HT-29 (cell line): ENCODE measurements around the gene OR13H1. TPM values are rescaled to one million over a fixed set of nuclear protein-coding genes. Genes with fewer than 3 reads are reported as not detected.
"Not testable (repeated sequence)": the region's sequence is repeated elsewhere in the genome, so short reads cannot be mapped to it uniquely, and the experiment has no call there.

ENCODE experiments used
- DNase-seq: peaks from one replicate; pipeline ENCODE4 v3.0.0-alpha.2; 2015; ENCODE audit warnings: low spot score
- total RNA-seq: library from RNA; depleted of rRNA; stranded (reverse); fragments of >200 nt; shearing (Covaris generic); gene quantifications from 2 replicates; pipeline ENCODE4 v1.2.3, GENCODE V29; 2014; rRNA removed

The OR13H1 gene, protein sequence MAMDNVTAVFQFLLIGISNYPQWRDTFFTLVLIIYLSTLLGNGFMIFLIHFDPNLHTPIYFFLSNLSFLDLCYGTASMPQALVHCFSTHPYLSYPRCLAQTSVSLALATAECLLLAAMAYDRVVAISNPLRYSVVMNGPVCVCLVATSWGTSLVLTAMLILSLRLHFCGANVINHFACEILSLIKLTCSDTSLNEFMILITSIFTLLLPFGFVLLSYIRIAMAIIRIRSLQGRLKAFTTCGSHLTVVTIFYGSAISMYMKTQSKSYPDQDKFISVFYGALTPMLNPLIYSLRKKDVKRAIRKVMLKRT
- total RNA-seq, result not detected in 2 replicates

DNA sequence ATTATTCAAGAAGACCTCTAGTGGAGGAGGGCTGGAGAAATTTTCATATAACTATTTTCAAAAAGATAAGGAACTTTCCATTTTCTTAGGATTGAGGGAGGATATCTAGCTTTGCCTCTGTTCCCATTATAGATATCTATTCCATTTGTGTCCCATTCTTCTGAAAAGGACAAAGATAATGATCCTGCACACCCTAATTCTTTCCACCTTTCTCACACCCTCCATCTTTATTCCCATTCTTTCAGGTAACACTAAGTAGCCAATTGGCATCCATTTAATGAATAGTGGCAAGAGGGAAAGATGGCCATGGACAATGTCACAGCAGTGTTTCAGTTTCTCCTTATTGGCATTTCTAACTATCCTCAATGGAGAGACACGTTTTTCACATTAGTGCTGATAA lies at the start of gene OR13H1:
Gene OR13H1, plus strand, starts transcription at position 301 of the 400 bp plus-strand sequence. Its CDS starts 0 bp downstream, at position 301.
- DNase-seq, result no peak

- DNase-seq, result peak; percentile 89
These were observed 42.3 kb upstream of the OR13H1 start for GRCh38 chrX:131501556-131501955.

DNA sequence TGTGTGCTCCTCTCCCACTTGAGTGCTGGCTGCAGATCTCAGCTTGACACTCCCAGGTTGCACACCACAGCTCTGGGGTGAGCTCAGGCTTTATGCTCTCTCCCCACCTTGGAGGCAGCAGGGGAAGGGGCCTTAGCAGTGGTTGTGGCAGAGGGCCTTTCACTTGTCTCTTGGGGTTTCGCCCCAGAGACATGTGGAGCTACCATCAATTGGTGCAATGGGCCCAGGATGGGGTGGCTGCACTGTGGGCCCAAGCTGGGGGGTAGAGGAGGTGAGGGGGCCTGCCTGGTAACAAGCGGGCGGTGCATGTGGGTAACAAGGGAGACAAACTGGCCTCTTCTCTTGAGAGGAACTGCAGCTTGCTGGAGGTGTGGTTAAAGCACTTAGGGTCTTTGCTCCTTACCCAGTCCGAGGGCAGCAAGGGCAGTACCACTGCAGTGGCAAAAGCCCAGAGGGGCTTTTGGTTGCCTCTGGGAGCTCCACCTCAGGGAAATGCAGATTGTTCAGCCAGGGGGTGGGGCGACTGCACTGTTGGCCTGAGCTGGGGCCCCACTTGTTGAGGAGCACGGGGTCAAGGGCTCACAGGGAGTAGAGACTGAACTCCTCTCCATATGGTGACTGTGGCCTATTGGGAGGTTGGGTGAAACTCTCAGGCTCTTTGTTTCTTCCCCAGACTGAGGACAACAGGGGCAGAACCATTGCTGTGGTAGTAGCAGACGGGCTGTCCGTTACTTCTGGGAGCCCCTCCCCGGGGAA lies 30.5 kb upstream of the OR13H1 start:
- no peak for DNase-seq

DNA sequence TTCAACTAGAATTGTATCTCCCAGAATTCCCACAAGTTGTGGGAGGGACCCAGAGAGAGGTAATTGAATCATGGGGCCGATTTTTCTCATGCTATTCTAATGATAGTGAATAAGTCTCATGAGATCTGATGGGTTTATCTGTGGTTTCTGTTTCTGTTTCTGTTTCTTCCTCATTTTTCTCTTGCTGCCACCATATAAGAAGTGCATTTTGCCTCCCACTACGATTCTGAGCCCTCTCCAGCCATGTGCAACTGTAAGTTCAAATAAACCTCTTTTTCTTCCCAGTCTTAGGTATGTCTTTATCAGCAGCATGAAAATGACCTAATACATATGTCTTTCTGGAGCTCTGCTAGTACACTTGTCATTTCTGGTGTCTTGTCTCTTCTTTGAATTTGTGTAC lies 22.1 kb upstream of the OR13H1 start:
- no peak for DNase-seq

DNA sequence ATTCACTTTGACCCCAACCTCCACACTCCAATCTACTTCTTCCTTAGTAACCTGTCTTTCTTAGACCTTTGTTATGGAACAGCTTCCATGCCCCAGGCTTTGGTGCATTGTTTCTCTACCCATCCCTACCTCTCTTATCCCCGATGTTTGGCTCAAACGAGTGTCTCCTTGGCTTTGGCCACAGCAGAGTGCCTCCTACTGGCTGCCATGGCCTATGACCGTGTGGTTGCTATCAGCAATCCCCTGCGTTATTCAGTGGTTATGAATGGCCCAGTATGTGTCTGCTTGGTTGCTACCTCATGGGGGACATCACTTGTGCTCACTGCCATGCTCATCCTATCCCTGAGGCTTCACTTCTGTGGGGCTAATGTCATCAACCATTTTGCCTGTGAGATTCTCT lies 344 bp downstream of the OR13H1 start:
- DNase-seq, result no peak

DNA sequence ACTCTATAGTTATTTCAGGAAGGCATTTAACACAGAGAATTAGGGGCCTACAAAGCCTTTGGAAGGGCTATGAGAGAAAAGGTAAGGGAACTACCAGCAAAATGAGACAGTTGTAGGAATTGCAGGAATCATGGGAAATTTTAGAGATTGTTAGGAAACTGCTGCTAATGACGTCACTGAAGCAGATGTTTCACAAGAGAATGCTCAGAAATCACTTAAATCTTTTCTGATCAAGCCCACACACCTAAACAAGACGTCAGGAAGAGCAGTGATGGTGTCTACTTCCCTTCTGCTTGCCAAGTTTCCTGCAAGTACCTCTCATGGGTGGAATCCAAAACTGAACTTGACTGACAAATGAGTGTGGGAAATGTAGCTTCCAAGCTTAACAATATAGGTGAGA lies 5.1 kb downstream of the OR13H1 start:
- DNase-seq, result no peak

- not testable (repeated sequence) for DNase-seq
These were observed 8.6 kb downstream of the OR13H1 start for GRCh38 chrX:131552453-131552852.

DNA sequence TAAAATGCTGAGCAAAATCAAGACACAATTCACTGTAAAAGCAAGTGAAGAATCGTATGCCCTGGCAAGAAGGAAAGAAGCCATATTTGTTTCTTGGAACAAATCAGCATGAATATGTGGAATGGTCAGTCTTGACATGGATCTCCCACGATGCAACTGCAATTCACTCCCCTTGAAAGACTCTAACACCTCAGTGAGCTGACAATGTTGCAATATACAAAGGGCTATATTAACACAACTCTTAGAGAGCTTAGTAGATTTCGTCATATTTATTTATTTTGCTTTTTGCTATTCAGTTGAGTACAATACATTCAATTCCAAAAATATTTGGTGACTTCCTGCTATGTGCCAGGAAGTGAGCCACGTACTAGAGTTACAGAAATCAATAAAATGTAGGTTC lies 14.7 kb downstream of the OR13H1 start:
- DNase-seq, result no peak

GRCh38 chrX:131564553-131565229 lies 20.8 kb downstream of the OR13H1 start:
- DNase-seq, result no peak

DNA sequence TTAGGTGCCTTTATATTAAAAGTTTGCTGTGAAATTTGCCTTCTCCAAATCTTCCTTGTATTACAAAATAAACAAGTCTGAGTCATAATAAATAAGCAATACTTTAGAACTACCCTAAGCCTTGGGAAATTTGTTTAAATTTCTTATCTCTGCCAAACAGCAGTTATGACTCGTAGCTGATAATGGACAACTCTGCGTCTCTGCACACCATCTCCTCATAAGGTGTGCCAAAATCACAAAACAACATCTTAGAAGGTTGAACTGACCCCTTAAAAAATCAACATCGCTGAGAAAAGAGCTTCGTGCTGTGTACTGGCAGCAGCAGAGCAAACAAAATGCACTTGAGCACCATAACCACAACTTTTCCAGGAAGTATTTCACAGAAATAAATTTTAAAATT lies 22.0 kb downstream of the OR13H1 start:
- no peak for DNase-seq

DNA sequence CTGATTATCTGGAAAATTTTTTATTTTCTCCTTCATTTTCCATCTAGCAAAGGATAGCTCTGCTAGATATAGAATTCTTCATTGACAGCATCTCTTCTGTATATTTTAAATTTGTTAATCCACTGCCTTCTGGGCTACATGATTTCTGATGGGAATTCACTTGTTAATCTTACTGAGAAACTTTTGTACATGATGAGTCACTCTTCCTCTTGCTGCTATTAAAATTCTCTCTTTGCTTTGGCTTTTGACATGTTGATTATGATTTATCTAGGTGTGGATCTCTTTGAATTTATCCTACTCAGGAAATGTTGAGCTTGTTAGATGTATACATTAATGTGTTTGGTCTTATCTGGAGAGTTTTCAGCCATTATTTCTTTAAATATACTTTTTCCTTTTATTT lies 27.5 kb downstream of the OR13H1 start:
- DNase-seq, result peak; percentile 54

DNA sequence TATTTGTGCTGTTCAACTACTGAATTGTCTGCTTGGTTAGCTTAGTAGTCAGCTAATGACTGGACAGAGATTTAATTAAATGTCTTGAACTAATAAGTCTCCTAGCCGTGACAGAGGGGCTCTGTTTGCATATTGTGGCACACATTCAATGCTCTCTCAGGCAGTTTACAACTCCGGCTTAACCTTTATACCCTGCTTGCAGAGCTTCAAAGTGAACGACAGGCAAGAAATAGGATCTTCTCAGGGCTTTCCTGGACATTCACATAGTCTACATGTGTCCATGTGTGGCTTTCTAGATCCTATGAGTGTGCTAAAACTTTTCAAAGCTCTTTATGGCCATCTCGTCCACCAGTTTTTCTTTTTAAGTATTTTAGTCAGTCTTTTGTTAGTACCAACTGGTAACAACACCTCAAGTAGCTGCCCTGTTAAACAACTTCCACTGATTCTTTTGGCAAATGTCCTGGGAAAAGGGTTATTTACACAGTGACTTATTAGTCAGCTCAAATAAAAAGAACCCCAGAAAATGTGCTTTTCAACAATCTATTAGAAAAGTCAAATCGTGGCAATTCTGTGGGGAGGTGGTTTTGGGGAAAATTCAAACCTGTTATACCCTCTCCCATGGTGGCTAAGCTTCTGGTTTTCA lies 28.6 kb downstream of the OR13H1 start:
- peak; percentile 65 for DNase-seq

GRCh38 chrX:131577413-131577812 lies 33.5 kb downstream of the OR13H1 start:
- DNase-seq, result no peak

DNA sequence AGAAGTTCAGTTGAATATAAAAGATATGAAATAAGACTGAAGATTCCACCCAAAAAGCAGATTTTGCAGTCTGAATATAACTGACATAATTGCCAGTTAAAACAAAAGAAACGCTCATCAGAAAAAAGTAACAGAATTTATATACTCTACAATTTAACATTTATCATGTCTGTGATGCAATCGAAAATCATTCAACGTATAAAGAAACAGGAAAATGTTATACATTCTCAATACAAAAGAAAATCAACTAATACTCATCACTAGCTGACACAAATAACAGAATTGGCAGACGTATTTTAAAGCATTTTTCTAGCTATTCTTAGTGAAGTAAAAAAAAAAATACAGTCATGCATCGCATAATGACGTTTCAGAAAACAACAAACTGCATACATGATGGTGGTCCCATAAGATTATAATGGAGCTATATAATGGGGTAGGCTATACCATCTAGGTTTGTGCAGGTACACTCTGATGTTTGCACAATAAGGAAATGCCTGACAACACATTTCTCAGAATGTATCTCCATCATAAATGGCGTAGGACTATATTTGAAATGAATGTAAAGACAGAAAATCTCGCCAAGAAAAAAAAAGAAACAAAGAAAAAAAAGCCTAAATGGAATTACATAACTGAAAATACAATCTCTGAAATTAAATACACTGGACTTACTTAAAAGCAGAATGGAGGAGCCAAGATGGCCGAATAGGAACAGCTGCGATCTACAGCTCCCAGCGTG lies 34.3 kb downstream of the OR13H1 start:
- no peak for DNase-seq

DNA sequence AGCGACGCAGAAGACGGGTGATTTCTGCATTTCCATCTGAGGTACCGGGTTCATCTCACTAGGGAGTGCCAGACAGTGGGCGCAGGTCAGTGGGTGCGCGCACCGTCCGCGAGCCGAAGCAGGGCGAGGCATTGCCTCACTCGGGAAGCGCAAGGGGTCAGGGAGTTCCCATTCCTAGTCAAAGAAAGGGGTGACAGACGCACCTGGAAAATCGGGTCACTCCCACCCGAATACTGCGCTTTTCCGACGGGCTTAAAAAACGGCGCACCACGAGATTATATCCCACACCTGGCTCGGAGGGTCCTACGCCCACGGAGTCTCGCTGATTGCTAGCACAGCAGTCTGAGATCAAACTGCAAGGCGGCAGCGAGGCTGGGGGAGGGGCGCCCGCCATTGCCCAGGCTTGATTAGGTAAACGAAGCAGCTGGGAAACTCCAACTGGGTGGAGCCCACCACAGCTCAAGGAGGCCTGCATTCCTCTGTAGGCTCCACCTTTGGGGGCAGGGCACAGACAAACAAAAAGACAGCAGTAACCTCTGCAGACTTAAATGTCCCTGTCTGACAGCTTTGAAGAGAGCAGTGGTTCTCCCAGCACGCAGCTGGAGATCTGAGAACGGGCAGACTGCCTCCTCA lies 35.0 kb downstream of the OR13H1 start:
- peak; percentile 11 for DNase-seq

DNA sequence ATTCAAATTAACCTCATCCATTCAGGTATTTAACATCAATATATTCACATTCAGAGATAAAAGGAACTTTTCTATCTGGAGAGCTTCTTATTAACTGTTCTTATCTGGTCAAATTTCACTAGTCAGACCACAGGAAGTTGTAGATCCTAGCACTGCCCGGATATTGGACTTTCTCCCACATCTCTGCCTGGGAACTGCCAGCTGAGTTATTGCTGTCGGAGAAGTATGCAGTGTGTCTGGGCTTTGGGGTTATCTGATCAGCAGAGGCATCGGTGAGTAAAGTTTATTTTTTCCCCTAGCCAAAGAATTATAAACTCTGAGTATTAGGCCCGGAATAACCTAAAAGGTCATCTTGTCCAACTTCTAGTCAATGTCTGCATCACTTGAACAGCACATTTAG lies 45.1 kb downstream of the OR13H1 start:
- peak; percentile 58 for DNase-seq
